NCI-H1417 treated with DMSO at 0.1 percent for 48 hours (cell line): ENCODE measurements around the gene CAPN12.

Experiments
- DNase-seq: peaks from one replicate; lab custom pipeline; 2025; lab: John Stamatoyannopoulos, UW

The CAPN12 gene

DNA sequence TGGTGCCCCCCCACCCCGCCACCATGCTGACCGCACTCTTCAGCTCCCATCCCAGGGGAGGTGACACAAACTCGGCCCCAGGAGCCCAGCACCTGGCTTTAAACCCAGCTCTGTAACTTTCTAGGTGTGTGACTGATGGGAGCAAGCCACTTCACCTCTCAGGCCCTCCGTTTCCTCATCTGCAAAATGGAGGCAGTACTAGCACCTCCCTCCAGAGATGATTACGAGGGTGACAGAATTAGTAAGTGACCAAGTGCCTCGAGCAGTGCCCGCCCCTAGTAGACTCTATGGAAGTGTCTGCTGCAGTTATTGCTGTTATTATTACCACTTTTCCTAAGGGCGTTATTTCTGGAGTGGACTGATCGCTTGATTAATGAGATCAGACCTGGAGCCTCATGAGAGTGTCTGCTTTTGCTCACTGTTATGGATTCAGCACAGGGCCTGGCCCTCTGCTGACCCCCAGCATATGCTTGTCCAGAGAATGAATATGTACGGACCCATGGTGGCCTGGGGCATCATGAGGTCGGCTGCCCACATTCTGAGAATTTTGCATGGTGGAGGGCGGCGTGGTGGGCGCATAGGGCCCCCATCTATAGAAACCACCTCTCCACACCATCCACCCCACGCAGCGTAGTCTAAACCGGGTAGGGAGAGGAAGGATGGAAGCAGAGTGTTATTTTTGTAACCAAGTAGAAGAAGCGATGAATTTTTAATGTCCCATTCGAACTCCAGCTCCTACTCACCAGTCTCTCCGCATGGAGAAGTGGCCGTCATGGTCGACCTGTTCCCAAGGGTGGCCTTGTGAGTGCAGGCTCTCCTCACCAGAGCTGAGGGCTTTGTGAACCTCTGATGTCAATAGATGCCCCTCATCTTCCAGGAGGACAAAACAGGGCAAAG, 48.2 kb downstream of the CAPN12 start:
- DNase-seq, result no peak

GRCh38 chr19:38695317-38695683, 49.0 kb downstream of the CAPN12 start:
- DNase-seq, result no peak

DNA sequence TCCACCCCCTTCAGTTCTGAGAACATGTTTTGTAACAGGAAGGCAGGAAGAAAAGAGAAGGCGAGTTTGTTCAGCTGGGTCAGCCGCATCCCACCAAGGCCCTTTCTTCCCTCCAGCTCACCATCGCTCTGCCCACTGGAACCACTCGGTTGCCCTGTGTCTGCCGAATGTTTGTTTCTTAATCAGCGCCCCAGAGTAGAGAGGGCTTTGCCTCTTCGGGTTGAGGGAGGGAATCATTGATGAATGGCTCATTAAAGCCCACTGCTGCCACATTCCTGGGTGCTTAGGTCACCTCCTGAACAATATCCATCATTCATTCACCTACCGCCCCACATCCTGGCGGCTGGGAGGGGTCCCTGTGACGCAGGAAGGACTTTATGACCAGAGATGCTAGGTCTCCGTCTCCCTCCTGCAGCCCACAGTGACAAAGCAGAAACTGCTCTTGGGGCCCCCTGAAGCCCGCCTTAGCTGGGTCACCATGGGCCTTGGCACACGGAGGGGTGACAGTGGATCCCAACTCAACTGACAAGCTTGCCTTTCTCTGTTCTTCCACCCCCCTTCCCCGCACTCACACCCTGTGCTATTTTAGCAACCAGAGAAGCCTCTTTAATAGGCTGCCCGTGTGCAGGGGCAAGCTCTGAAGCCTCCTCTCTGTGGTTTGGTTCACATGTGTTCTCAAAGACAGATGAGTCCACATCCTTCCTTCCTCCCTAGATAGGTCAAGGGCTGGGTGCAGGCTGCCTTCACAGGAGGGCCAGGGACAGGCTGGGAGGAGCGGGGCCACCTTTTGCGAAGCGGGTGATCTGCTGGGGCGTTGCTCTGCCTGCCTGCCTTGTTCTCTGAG, 50.7 kb downstream of the CAPN12 start:
- DNase-seq, result no peak

DNA sequence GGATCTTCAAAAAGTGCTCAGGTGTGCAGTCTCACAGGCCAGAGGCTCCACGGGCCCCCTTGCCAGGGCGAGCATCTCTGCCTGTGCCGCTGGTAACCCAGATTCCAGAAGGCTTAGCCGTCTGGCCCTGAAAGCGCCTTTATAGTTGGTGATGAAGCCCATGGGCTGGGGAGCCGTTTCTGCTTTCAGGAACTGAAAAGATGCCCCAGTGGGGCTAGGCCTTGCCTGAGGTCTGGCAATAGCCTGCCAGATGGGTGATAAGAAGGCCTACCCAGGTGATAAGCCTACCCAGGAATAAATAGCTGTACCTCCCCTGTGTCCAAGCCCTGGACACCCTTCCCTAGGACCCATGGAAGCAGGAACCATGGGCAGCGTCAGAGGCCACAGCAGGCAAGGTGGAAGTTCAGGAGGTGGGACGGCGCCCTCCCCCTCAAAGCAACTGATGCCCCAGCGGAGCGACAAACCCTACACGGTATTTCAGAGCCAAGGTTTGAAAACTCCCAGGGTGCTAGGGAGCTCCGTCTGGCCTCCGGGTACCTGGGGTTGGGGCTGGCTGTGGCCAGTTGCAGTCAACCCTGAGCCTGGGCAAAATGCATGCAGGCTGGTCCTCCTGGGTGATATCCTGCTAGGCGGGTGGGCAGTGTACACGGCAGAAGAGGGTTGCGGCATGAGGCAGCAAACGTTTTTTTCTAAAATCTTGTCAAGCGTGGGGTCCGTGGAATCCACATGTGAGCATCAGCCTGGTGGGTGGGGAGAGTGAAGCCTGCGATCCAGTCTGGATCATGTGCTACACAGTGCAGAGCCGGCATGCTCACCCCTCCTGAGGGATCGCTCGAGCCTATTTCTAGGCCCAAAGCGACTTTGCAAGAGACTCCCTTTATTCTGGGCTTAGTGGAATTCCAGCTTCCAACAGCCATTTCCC, 51.6 kb downstream of the CAPN12 start:
- DNase-seq, result no peak

DNA sequence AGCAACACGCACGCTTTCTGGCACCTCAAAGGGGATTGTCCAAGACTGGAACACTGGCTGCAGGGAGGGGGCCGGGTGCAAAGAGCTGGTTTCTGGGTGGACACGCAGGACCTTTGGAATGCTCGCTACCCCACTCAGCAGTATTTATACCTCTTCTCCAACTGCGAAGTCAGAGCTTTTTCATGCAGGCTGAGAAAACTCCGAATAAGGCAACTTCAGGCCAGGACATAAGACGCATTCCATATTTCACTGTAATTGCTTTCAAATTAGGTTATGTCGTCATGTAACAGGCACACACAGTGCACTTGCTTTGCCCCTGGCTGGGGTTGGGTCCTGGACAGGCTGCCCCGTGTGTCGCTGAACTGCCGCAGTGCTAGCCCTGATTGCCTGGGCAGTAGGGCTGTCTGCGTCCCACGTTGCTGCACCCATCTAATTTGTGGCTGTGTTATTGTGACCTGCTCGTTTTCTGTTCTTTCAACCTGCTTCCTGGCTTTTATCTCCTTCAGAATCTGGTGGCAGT, 52.3 kb downstream of the CAPN12 start:
- no peak for DNase-seq

- no peak for DNase-seq
Measured at GRCh38 chr19:38690832-38691231, 53.4 kb downstream of the CAPN12 start.

DNA sequence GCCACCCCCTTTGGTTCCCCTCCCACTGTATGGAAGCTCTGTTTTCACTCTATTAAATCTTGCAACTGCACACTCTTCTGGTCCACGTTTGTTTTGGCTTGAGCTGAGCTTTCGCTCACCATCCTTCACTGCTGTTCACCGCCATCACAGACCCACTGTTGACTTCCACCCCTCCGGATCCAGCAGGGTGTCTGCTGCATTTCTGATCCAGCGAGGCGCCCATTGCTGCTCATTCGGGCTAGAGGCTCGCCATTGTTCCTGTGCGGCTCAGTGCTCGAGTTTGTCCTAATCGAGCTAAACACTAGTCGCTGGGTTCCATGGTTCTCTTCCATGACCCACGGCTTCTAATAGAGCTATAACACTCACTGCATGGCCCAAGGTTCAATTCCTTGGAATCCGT, 54.1 kb downstream of the CAPN12 start:
- DNase-seq, result no peak

- no peak for DNase-seq
Measured at GRCh38 chr19:38687837-38688378, 56.4 kb downstream of the CAPN12 start.

DNA sequence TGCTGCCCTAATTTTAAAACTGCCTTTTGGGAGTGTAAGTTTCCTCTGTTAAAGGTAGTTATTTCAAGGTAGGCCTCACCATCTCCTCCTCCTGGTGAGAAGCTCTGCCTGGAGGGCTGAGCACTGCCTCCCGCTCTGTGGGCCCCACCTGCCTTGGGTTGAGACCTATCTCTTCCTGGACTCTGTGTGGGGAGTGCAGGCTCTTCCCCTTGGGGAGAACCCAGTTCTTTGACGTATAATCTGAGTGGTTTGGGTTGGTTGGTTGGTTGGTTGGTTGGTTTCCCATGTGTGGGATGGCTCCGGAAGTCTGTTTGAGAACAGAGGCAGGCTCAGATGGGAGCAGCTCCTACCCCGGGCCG, 57.8 kb downstream of the CAPN12 start:
- no peak for DNase-seq

GRCh38 chr19:38685666-38686529, 58.4 kb downstream of the CAPN12 start:
- DNase-seq, result no peak

GRCh38 chr19:38684862-38685665, 59.2 kb downstream of the CAPN12 start:
- DNase-seq, result no peak

DNA sequence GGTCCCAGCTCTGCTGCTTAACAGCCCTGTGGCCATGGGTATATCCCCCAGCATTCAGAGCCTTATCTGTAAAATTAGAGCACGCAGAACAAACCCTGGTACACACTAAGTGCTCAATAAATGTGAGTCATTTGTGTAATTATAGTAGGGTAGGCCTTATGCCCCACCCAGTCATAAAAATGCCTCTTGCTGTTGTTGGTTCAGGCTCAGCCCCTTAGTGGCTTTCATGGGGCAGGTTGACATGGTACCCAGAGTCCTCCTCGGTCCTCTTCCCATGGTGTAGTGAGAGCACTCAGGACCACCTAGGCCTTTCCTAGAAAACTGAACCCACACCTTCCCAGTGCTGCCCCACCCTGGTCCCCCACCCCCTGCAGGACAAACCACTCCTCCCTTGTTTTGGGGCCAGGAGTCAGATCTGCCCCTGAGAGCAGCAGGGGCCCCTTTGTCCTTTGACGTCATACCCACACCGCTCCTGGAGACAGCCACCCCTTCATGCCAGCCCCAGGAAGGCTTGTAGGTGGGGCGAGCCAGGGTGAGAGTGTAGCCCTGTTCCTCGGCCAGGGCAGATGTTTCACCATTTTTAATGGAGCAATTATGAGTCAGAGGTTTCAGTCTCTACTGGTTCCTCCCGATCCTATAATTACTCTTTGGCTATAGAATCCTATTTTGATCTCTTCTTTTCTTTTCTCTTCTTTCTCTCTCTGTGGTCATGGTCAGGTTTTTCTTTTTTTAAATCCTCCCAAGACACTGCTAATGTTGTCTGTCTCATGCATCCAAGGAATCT, 60.0 kb downstream of the CAPN12 start:
- DNase-seq, result no peak

DNA sequence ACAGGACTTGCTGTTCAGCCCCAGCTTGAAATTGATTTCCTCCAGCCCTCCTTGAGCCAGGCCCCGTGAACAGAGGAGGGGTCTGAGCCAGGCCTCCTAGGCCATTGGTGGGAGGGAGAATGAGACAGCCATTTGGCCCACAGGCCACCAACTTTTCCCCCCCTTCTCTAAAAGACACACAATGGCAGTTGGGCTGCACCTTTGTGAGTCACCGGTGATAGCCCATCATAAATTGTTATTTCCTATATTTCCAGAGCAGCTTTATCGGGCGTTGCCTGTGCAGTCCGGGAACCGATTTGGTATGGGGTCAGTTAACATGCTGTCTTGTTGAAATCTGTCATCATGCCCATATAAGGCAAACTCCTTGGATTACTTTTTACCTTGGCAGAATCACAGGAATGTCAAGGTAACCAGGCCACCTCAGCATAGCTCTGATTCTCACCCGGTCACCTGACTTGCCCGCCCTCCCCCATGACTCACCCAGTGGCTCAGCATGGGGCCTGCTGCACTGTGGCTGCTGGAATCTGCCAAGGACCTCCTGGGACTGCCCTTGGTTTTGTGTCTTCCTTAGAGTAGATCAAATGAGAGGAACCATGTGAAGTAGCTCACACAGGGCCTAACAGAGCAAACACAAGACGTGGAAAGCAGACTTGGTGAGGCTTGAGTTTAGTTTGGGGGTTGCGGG, 60.7 kb downstream of the CAPN12 start:
- DNase-seq, result no peak

DNA sequence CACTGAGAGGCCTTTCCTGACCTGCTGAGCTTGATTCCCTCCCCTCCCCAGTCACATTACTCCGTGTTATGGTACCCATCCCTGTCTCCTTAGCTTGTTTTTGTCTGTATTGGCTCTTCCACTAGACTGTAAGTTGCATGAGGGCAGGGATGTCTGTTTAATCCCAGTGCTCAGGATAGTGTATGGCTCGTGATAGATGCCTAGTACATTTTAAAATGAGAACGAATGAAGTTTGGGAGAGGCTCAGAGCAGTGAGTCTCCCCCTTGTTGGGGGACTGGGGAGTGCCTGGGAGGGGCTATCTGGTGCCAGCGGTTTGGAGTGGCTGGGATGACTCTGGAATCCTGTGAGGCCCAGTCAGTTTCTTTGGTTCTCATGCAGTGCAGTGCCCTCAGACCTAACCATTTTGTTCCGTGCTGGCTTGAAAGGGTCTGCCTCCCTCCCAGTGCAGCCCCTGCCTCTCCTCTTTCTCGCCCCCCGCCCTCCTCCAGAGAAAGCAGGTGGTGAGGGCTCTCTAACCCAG, 61.3 kb downstream of the CAPN12 start:
- no peak for DNase-seq

- no peak for DNase-seq
Measured at GRCh38 chr19:38682195-38682867, 61.9 kb downstream of the CAPN12 start.
